ENCODE measurements around the gene C8G. TPM values are rescaled to one million over a fixed set of nuclear protein-coding genes. Genes with fewer than 3 reads are reported as not detected.

Gene C8G
- total RNA-seq: 1.7 and 2.8 TPM in 2 replicates
- 0.96 TPM for total RNA-seq (2013)
- polyA plus RNA-seq: 0.65 and 2.8 TPM in 2 replicates
- 2.7 TPM in 1 of 2 replicates, not detected in the other for polyA minus RNA-seq

DNA sequence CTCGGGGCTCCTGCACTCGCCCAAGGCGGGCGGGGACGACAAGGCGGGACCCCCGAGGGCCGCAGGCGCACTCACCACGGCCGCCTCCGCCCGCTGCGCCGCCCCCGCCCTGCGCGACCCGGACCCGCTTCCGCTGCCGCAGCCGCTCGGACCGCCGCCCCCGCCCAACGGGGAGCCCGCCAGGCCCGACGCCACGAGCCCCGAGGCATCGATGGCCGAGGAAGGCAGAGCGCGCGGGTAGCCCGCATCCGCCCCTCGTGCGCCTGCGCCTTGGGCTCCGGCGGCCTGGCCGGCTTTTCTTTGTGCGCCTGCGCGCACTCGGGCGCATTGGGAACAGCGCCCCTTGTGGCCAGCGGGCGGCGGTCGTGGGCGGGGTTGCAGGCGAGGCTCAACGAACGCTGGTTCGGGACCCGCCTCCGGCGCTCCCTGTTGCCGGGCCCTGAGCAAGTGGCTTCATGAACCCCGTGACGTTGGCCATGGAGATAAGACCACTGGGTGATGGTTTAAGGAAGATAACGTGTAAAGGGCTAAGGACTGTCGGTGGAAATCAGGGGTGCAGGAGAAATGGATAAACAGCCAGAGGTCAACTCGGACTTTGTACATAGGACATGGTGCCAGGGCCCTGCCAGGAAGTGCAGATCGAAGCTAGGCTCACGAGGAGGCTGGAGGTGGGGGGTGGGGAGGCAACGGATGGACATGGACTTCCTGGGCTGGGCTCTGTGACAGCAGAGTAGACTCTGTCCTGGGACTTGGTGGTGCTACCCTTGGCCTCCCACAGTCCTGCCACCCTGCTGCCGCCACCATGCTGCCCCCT is at the start of gene C8G, which contains the start of gene FBXW5:
C8G (plus strand) TSS at position 725 of the 814 bp plus-strand sequence; CDS start at position 803, 78 bp downstream.
FBXW5 (minus strand) TSS at position 220 of the 814 bp plus-strand sequence. CDS start 655 bp downstream, outside the sequence.
- peak; percentile 91 for ATAC-seq (ENCODE audit: low read depth)
- DNase-seq: peak; percentile 96
- Histone ChIP-seq H3K4me1 (ENCODE audit: control insufficient read depth in 2 of 2, insufficient read depth in 2 of 2, low read length in 2 of 2) (peaks cover 11 to 22% of the 10 kb centered on the region in 2 donors), H2AFZ (ENCODE audit: insufficient read depth, low read depth, low read length, poor library complexity, severe bottlenecking) (peak within 1 kb of the TSS; percentile 60), H3K36me3 (replicated peaks in 1 of 2; ENCODE audit: control extremely low read depth in 1 of 2, control insufficient read depth in 1 of 2, extremely low read depth in 1 of 2, insufficient read depth in 2 of 2, low read length in 1 of 2) (peaks cover 2 to 31% of the 10 kb centered on the region in 2 experiments), H3K4me3 (ENCODE audit: control extremely low read depth in 1 of 5, extremely low read depth in 1 of 5, insufficient read depth in 1 of 5, low read depth in 2 of 5, low read length in 4 of 5) (peak within 1 kb of the TSS; percentile 47 to 72 (median 63)), H3K9me3 (ENCODE audit: control extremely low read depth in 1 of 3, control insufficient read depth in 2 of 3, insufficient read depth in 1 of 3, low read length in 2 of 3) (no peaks in the 10 kb centered on the region), H3K27me3 (replicated peaks in 1 of 4; ENCODE audit: control extremely low read depth in 1 of 4, control insufficient read depth in 3 of 4, insufficient read depth in 4 of 4, low read length in 3 of 4) (no peaks in the 10 kb centered on the region), H3K4me2 (replicated peaks; ENCODE audit: low read depth, low read length, poor library complexity, severe bottlenecking) (peak within 1 kb of the TSS; percentile 81), H4K20me1 (ENCODE audit: control insufficient read depth, insufficient read depth, low read length, poor library complexity, severe bottlenecking) (peaks cover 44% of the 10 kb centered on the region), H3K79me2 (ENCODE audit: control insufficient read depth, insufficient read depth, low read length) (peaks cover 22% of the 10 kb centered on the region), H3K9ac (ENCODE audit: low read length) (peak within 1 kb of the TSS; percentile 69), H3K27ac (ENCODE audit: low read length in 2 of 2) (peak within 1 kb of the TSS in 1 of 2 donors; percentile 48)
- intact Hi-C loops (cut with micrococcal nuclease): loop anchor here (1.0 to 2.0 kb wide), 6 partner anchors 42 to 154 kb away; partner anchors contain the start of genes PAXX, PHPT1, TMEM141 and TRAF2
- ChIA-PET POLR2A (interaction anchor here (0.6 to 1.0 kb wide), 2 partner anchors 47 to 65 kb away, joined by 3 read pairs; no protein-coding TSS in a partner anchor), CTCF (interaction anchor here (1.0 to 2.4 kb wide), 7 partner anchors 48 to 139 kb away, joined by 3 to 10 read pairs (median 6); partner anchors contain the start of genes AJM1 and PAXX)
- peak within 1 kb of the TSS; percentile 87 for H3K27ac Mint-ChIP-seq
- H3K27me3 Mint-ChIP-seq: no peaks in the 10 kb centered on the region
- 4% methylated on average over 74 of the region's 74 CpGs for WGBS (ENCODE audit: insufficient coverage)
- TF ChIP-seq EZH2 (IDR thresholded peaks at IDR 0.05; ENCODE audit: borderline replicate concordance, insufficient read depth, low read depth, low read length, poor library complexity, severe bottlenecking): no peak
- TF ChIP-seq, protein P1, sequence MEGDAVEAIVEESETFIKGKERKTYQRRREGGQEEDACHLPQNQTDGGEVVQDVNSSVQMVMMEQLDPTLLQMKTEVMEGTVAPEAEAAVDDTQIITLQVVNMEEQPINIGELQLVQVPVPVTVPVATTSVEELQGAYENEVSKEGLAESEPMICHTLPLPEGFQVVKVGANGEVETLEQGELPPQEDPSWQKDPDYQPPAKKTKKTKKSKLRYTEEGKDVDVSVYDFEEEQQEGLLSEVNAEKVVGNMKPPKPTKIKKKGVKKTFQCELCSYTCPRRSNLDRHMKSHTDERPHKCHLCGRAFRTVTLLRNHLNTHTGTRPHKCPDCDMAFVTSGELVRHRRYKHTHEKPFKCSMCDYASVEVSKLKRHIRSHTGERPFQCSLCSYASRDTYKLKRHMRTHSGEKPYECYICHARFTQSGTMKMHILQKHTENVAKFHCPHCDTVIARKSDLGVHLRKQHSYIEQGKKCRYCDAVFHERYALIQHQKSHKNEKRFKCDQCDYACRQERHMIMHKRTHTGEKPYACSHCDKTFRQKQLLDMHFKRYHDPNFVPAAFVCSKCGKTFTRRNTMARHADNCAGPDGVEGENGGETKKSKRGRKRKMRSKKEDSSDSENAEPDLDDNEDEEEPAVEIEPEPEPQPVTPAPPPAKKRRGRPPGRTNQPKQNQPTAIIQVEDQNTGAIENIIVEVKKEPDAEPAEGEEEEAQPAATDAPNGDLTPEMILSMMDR (IDR thresholded peaks at IDR 0.05): peak; percentile 90
- peak within 1 kb of the TSS; percentile 80 for H3K4me3 Mint-ChIP-seq
- peaks cover 12% of the 10 kb centered on the region for H3K4me1 Mint-ChIP-seq
- H3K9me3 Mint-ChIP-seq (ENCODE audit: insufficient read depth): no peaks in the 10 kb centered on the region

All from B cell (primary cell).